ENCODE results near the gene ADM2. TPM values are rescaled to one million over a fixed set of nuclear protein-coding genes. Genes with fewer than 3 reads are reported as not detected.
"Not testable (repeated sequence)": the region's sequence is repeated elsewhere in the genome, so short reads cannot be mapped to it uniquely, and the experiment has no call there.

Gene ADM2
- polyA plus RNA-seq, 4 donors = 0.83 to 7.4 (median 3.9) TPM

DNA sequence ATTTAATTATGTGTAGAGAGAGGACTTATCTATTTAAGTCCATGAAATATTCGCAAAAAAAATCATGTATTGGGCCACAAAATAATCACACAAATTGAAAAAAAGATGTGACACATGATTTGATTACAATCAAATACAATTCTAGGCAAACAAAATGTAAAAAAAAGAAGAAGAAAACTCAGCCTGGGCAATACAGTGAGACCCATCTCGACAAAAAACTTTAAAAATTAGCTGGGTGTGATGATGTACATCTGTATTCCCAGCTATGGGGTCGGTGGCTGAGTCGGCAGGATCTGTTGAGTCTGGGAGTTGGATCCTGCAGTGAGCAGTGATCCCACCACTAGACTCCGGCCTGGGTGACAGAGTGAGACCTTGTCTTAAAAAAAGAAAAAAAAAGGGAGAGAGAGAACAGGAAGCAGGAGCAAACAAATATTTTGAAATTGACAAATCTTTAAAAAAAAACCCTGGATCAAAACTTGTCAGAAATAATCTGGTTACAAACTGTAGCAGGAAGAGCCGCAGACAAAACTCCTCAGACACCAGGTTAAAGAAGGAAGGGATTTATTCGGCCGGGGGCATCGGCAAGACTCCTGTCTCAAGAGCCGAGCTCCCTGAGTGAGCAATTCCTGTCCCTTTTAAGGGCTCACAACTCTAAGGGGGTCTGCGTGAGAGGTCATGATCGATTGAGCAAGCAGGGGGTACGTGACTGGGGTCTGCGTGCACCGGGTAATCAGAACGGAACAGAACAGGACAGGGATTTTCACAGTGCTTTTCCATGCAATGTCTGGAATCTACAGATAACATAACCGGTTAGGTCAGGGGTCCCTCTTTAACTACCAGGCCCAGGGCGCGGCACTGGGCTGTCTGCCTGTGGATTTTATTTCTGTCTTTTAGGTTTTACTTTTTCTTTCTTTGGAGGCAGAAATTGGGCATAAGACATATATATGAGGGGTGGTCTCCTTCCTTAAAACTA lies 51.8 kb downstream of the ADM2 start:
- DNase-seq (ENCODE audit: low read depth in 4 of 4, low spot score in 3 of 4) = no peak

DNA sequence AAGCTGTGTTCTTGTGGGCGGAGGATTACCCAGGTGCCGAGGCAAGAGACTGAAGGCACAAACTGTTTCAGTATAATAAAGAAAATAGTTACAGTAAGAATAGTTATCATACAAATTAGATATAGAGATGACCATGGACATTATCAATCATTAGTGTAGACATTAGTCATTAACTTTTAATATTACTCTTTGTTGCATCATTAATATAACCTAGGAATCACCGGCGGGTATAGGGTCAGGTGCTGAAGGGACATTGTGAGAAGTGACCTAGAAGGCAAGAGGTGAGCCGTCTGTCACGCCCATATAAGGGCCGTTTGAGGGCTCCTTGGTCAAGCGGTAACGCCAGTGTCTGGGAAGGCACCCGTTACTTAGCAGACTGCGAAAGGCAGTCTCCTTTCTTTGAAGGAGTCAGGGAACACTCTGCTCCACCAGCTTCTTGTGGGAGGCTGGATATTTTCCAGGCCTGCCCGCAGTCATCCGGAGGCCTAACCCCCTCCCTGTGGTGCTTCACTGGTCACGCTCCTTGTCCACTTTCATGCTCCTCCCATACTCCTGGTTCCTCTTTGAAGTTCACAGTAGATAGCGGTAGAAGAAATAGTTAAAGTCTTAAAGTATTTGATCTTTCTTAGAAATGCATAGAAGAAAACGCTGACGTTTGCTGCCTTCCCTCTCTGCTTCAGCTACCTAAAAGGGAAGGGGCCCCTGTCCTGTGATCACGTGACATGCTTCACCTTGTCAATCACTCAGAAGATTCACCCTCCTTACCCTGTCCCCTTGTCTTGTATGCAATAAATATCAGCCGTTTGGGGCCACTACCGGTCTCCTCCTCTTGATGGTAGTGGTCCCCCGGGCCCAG lies 52.7 kb downstream of the ADM2 start:
- DNase-seq (ENCODE audit: low read depth in 4 of 4, low spot score in 3 of 4) = not testable (repeated sequence)

DNA sequence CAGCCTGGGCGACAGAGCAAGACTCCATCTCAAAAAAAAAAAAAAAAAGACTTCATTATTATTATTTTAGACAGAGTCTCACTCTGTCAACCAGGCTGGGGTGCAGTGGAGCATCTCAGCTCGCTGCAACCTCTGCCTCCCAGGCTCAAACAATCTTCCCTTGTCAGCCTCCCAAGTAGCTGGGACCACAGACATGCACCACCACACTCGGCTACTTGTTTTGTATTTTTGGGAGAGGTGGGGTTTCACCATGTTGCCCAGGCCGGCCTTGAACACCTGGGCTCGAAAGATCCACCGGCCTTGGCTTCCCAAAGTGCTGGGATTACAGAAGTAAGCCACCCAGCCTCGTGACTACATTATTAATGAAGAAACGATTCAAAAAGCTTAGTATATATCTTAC lies 53.8 kb downstream of the ADM2 start:
- no peak for DNase-seq (ENCODE audit: low read depth in 4 of 4, low spot score in 3 of 4)

Other genes with a start within 250 kb of the ADM2 start
- gene TUBGCP6, start 236.5 kb upstream of the ADM2 start, polyA plus RNA-seq (ENCODE audit: insufficient read length in 4 of 4) = 10 to 100 TPM; 24.2 to 47.3 (median 34.6) TPM
- 10 to 100 TPM; 15.9 to 37.2 (median 20.3) TPM for gene HDAC10, start 230.3 kb upstream of the ADM2 start, polyA plus RNA-seq (ENCODE audit: insufficient read length in 4 of 4)
- gene MAPK12, start 219.9 kb upstream of the ADM2 start, polyA plus RNA-seq (ENCODE audit: insufficient read length in 4 of 4) = 10 to 100 TPM in 3 of 4 donors, 1 to 10 TPM in 1; 9.7 to 17.7 (median 15.6) TPM
- 1 to 10 TPM; 6.0 to 9.7 (median 7.9) TPM for gene MAPK11, start 211.2 kb upstream of the ADM2 start, polyA plus RNA-seq (ENCODE audit: insufficient read length in 4 of 4)
- gene PLXNB2, start 173.9 kb upstream of the ADM2 start, polyA plus RNA-seq (ENCODE audit: insufficient read length in 4 of 4) = 100 to 1,000 TPM; 126 to 249 (median 214) TPM
- 10 to 100 TPM in 3 of 4 donors, 1 to 10 TPM in 1; 9.8 to 20.1 (median 14.9) TPM for gene DENND6B, start 154.5 kb upstream of the ADM2 start, polyA plus RNA-seq (ENCODE audit: insufficient read length in 4 of 4)
- 10 to 100 TPM; 30.2 to 58.8 (median 35.4) TPM for gene PPP6R2, start 138.2 kb upstream of the ADM2 start, polyA plus RNA-seq (ENCODE audit: insufficient read length in 4 of 4)
- gene SBF1, start 6.5 kb upstream of the ADM2 start, polyA plus RNA-seq (ENCODE audit: insufficient read length in 4 of 4) = 10 to 100 TPM; 25.9 to 47.1 (median 34.9) TPM
- gene MIOX, start 5.3 kb downstream of the ADM2 start, polyA plus RNA-seq (ENCODE audit: insufficient read length in 4 of 4) = 10 to 100 TPM in 1 of 4 donors, 1 to 10 TPM in 2, under 1 TPM in 1; 0.44 to 12.5 (median 6.1) TPM
- gene LMF2, start 26.2 kb downstream of the ADM2 start, polyA plus RNA-seq (ENCODE audit: insufficient read length in 4 of 4) = 10 to 100 TPM; 34.7 to 68.3 (median 42.0) TPM
- gene NCAPH2, start 26.7 kb downstream of the ADM2 start, polyA plus RNA-seq (ENCODE audit: insufficient read length in 4 of 4) = 10 to 100 TPM; 39.7 to 54.3 (median 43.9) TPM
- gene SCO2, start 44.1 kb downstream of the ADM2 start, polyA plus RNA-seq (ENCODE audit: insufficient read length in 4 of 4) = 1 to 10 TPM in 2 of 4 donors, under 1 TPM in 1, not detected in 1; 0.83 to 7.6 (median 3.9) TPM
- 1 to 10 TPM in 3 of 4 donors, under 1 TPM in 1; 0.83 to 4.3 (median 2.1) TPM for gene TYMP, start 48.5 kb downstream of the ADM2 start, polyA plus RNA-seq (ENCODE audit: insufficient read length in 4 of 4)
- under 1 TPM; 0.03 to 0.47 (median 0.32) TPM for gene KLHDC7B, start 64.4 kb downstream of the ADM2 start, polyA plus RNA-seq (ENCODE audit: insufficient read length in 4 of 4)
- gene SYCE3, start 81.4 kb downstream of the ADM2 start, polyA plus RNA-seq (ENCODE audit: insufficient read length in 4 of 4) = under 1 TPM in 1 of 4 donors, not detected in 3; 0.42 TPM
- 10 to 100 TPM in 2 of 4 donors, 1 to 10 TPM in 2; 7.5 to 17.4 (median 10.2) TPM for gene CPT1B, start 96.9 kb downstream of the ADM2 start, polyA plus RNA-seq (ENCODE audit: insufficient read length in 4 of 4)
- gene CHKB, start 101.3 kb downstream of the ADM2 start, polyA plus RNA-seq (ENCODE audit: insufficient read length in 4 of 4) = 10 to 100 TPM; 71.6 to 88.6 (median 81.1) TPM
- gene MAPK8IP2, start 119.2 kb downstream of the ADM2 start, polyA plus RNA-seq (ENCODE audit: insufficient read length in 4 of 4) = 1 to 10 TPM in 2 of 4 donors, under 1 TPM in 2; 0.72 to 3.5 (median 0.93) TPM
- gene ARSA, start 146.6 kb downstream of the ADM2 start, polyA plus RNA-seq (ENCODE audit: insufficient read length in 4 of 4) = 10 to 100 TPM in 3 of 4 donors, 1 to 10 TPM in 1; 6.3 to 26.6 (median 13.4) TPM
- 10 to 100 TPM; 10.2 to 25.3 (median 13.4) TPM for gene SHANK3, start 191.3 kb downstream of the ADM2 start, polyA plus RNA-seq (ENCODE audit: insufficient read length in 4 of 4)

All from left renal pelvis (tissue), 4 donors.